AG20443 (cell line): ENCODE results near the gene ALPP.
"Not testable (repeated sequence)": the region's sequence is repeated elsewhere in the genome, so short reads cannot be mapped to it uniquely, and the experiment has no call there.

ENCODE experiments used
- DNase-seq: peaks from one replicate; pipeline ENCODE4 v3.0.0; 2012; ENCODE audit warnings: low spot score, mixed read lengths

The ALPP gene

DNA sequence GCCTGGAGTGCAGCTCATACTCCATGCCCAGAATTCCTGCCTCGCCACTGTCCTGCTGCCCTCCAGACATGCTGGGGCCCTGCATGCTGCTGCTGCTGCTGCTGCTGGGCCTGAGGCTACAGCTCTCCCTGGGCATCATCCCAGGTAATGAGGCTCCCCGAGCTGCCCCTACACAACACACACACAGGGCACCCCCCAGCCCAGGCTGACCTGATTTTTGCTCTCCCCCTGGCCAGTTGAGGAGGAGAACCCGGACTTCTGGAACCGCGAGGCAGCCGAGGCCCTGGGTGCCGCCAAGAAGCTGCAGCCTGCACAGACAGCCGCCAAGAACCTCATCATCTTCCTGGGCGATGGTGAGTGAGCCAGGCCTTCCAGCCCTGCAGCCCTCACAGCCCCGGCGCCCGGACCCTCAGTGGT, at the start of gene ALPP:
TSS of gene ALPP (plus strand) at position 17 of the 417 bp plus-strand sequence. CDS start at position 69, 52 bp downstream.
- DNase-seq: peak; percentile 7

DNA sequence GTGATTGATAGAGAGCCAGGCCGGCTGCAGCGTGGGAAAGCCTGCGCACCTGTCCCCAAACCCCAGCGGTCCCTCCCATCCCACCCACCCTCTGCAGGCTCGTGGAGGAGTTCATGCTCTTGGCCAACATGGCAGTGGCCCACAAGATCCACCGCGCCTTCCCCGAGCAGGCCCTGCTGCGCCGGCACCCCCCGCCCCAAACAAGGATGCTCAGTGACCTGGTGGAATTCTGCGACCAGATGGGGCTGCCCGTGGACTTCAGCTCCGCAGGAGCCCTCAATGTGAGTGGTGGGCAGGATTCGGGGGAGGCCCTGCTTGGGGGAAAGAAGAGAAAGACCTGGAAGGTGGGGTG, 48.9 kb upstream of the ALPP start:
- DNase-seq: no peak

DNA sequence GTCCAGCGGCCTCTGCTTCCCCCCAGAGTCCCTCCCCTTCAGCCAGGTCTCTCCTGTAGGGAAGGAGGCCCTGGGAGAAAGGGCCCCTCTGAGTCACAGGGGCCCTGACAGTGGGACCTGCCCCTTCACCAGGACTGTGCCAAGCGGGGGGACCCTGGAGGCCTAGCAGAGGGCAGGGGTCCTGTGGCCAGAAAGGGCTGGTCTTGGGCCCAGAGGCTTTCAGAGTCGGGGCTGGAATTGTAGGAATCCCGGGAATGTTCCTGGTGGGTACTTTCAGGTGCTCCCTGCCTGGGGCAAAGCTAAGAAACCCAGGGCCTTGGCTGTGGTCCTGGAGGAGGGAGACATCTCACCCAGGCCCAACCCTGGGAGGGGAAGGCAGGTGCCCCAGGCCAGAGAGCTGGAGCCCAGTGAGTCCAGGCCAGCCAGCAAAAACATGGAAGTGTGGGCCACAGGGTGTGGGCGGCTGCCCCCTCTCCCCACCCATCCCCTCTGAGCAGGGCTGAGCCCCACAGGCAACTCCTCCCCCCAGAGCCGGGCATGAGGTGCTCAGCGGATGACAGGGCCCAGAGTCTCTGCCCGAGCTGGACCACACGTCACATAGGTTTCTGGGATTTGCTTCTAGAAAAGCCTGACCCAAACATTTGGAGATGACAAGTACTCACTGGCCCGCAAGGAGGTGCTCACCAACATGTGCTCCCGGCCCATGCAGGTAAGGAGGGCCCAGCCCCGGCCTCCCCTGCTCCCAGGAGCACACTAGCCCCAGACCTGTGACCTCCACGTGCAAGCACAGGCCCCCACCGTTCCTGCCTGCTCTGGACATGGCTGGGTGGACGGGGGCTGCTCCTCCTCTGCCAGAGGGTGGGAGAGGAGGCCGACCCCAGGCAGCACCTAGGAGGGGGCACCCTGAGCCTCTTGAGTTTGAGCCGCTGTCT, 48.2 kb upstream of the ALPP start:
- DNase-seq: no peak

DNA sequence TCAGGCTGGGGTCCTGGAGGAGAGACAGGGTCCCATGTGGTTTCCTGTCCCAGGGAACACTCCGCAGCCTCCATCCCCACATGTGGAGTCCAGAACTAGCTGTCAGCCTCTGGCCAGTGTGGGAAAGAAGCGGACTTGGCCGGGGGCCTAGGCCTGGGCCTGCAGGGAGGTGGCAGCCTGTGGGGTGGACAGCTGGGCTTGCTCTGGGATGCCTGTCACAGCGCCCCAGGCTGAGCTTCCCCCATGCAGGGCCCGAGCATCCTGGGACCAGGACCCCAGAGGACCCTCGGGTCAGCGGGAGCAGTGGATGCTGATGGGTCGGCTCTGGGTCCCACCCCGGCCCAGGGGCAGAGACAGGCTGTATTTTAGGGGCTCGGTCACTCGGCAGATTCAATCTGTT, 47.5 kb upstream of the ALPP start:
- not testable (repeated sequence) for DNase-seq

DNA sequence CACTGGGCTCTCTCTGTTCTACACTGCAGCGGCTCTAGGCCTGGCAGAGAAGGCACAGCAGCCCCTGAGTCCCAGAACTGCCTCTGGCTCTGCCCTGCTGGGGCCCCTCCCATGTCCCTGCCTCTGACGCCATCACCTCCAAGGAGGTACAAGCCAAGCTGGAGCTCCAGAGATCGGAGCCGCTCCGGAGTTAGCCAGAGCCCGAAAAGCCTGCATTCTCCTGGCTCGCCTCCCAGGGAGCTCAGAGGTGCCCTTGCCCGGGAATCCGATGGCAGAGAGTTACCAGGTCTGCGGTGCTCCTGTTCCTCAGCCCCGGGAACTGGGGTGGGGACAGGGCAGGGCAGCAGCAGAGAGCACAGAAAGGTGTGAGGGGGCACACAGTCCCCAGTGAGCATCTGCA, 46.9 kb upstream of the ALPP start:
- DNase-seq: not testable (repeated sequence)

DNA sequence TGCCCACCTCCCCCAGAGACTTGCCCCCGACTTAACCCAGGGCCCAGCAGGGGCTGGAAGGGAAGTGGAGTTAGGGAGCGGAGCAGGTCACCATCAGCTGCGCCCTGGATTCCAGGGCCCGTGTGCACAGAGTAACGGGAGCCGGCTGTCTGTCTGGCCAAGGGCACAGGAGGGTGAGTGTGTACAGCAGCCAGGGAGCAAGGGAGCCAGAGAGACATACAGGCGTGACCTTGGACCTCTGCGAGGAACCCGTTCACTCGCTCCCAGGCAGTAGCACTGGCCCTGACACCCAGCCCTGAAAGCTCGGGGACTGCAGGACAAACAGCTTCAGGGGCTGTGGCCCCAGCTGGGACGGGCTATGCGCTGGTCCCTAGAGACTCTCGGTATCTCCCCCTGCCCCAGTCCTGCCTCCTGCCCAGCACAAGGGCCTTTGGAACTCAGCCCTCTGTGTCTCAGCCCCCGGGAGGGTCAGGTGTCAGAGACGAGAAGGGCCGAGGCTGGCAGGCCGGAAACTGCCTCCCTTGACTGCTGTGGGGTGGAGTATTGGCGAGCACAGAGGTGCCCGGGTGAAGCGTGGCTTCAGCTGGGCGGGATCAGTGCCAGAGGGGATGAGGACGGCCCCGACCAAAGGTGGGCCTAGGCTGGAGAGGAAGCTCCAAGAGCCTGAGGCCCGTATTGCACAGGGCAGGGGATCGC, 46.2 kb upstream of the ALPP start:
- DNase-seq: not testable (repeated sequence)

DNA sequence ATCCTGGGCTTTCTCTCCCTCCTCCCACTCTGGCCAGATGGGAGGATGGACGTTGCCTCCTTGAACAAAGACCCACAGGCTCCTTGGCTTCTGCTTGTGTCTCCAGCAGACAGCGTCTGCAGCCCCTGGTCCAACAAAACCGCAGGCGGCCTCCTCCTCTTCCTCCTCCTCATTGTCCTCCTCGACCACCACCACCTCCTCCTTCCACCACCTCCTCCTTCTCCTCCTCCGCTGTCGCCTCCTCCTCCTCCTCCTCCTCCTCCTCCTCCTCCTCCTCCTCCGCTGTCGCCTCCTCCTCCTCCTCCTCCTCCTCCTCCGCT, 45.7 kb upstream of the ALPP start:
- DNase-seq: no peak

DNA sequence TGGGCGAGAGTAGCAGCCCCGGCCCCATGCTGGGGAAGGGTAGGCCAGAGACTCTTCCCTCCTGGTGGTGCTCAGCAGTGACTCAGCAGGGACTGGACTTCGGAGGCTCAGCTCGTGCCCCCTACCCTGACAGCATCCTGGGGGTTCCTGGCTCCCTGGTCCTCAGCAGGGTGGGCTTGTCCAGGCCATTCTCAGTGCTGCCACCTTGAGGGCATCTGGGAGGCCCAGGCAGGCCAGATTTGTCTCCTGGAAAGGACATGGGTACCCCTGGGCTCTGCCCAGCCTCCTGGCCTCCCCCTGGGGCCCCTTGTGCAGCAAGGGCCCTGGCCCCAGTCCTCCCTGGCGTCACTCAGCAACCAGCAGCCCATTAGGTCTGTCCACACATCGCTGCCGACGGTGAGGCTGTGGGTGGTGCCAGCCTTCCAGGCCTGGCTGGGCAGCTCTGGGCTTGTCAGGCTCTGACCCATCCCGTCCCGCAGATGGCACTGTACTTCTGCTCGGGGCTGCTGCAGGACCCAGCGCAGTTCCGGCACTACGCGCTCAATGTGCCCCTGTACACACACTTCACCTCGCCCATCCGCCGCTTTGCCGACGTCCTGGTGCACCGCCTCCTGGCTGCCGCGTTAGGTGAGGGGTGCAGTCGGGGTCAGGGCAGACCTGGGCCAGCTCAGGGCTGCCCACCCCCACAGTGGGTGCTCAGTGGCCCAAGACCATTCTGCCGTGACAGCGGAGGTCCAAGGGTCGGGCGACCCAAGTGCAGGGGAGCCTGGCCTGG, 45.0 kb upstream of the ALPP start:
- DNase-seq: no peak

DNA sequence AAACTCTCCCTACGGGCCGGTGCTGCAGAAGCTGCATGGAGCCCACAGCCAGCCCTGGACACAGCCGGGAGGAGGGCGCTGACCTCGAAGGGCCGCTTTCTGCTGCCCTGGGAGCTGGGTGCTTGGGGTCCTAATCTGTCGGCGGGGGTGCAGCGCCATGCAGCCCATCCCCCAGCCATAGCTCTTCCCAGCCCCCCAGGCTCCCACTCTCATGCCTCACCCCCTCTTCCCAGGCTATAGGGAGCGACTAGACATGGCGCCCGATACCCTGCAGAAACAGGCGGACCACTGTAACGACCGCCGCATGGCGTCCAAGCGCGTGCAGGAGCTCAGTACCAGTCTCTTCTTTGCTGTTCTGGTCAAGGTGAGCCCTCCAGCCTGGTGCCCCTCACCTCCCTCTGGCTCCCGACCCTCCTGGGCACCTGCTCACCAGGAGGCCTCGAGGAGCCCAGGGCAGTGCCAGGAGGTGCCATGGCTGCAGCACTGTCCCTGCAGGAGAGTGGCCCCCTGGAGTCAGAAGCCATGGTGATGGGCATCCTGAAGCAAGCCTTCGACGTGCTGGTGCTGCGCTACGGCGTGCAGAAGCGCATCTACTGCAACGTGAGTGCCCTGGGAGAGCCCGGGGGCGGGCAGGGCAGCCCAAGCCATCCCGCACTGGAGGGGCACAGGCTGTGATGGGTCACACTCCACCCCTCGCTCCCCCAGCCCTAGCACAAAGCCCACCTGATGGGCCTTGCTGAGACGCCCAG, 44.2 kb upstream of the ALPP start:
- DNase-seq: not testable (repeated sequence)

DNA sequence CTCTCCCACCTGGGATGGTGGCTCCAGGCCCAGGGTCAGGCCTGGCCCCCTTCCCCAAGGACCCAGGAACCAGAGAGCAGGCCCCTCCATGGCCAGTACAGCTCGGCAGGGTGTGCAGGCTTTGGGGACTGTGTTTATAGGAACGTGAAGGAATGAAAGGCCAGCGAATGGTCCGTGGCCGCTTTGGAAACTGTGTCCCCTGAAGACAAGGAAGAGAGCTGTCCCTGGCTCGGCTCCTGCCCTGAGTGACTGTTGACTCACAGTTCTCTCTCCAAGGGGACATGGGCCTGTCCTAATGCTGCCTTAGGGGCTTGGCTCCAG, 43.7 kb upstream of the ALPP start:
- not testable (repeated sequence) for DNase-seq

DNA sequence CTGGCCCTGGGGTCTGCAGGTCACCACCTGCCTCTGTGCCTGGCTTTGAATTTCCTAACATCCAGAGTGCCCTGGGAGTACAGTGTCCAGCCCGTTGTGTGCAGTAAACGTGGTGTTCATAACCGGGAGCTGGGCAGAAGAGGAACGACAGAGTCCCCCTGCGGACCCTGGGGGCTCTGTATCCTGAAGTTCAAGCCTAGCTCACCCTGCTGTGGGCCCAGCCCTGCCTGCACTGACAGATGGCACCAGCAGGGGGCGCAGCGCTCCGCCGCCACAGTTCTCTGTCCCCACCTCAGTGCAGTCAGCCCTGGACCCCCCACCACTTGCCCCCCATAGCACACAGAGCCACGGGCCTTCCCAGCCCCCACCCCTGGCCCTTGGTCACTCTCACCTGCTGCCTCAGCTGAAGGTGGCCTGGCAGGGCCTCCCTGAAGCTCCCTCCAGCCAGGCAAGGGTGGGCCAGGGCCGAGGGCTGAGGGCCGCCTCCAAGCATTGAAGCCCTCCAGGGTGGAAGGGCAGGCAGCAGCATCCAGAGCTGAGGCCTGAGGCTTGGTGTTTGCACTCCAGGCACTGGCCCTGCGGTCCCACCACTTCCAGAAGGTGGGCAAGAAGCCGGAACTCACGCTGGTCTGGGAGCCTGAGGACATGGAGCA, 43.2 kb upstream of the ALPP start:
- DNase-seq: not testable (repeated sequence)

DNA sequence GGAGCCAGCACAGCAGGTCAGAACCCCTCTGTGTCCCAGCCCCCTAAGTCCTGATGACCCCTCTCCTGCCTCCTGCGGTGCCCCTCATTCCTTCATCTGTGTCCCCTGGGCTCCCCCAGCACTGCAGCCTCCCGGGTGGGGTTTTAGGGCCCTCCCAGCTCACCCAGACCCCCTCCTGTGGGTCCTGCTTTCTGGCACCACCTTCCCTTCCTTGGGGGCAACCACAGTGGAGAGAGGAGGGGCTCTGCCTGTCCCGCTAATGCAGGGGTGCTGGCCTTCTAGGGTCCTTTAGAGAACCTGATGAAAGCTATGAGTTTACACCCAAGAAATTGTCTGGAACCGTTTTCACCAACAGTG, 42.7 kb upstream of the ALPP start:
- DNase-seq: no peak

DNA sequence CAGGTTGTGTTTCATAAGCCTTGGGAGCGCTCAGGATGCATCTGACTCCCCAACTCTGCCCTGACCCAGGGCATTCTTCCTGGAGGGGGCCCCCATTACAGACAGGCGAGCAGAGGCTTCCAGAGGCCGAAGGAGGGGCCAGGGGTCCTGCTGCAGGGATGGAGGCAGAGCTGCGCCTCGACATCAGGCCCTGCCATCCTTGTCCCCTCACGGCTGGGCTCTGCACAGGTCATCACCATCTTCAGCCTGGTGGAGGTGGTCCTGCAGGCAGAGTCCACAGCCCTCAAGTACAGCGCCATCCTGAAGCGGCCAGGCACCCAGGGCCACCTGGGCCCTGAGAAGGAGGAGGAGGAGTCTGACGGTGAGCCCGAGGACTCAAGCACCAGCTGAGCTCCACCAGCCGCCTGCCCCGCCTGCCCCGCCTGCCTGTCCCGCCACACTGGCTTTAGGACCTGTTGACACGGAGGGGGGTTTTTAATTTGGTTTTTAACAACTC, 42.3 kb upstream of the ALPP start:
- DNase-seq: no peak

DNA sequence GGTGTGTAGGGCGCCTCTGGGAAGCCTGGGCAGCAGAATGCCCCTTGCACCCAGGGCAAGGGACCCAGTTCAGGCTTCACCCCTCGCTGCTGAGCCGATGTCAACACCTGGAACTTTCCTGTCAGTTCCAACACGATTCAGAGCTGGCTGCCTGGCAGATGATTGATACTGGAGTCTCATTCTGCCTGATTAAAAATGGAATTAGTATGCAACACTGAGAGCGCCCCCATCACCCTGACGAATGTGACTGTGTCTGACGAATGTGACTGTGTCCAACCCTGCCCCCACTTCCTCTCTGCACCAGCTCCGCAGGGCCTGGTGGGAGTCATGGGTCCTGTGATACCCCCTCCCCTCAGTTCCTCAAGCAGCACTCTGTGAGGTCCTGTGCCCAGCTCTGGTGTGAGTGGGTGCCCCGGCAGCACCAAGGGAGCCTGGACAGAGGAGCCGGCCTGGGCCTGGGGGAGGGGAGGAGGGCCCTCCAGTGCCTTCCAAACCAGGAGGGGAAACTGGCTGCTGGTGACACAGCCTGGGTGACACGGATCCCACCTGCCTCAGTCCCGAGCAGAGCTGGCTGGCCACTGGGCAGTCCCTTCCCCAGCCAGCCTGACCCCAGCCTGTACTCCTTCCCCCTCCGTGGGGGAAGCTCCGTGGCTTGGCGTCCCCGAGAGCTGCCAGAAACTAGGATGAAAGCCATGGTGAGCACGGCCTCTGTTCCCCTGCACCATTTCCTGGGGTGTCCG, 41.4 kb upstream of the ALPP start:
- DNase-seq: no peak

DNA sequence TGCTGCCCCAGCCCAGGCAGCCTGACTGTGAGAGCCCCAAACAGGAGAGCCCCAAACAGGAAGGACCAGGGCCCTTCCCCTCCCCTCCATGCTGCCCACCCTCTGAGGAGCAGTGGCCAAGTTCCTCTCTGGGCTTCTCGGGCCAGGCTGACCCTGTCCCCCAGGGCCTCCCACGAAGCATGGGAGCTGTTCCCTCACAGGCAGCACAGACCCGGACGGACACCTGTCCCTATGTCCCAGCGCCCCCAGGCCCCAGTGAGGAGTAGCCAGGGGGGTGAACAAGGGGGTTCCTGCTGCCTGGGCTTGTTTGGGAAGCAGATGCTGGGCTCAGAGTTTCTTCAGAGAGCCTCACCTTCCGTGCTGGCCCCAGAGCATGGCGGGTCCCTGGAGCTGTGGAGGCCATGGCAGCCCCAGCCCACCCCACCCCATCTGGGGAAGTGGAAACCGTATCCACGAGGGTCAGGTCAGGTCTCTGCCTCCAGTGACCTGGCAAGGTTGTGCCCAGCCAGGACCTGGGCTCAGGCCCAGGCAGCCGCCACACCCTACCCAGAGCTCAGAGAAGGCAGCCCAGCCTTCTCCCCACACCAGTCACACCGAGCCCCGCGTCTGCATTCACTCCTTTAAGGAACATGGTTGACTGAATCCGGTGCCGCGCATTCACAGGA, 40.3 kb upstream of the ALPP start:
- not testable (repeated sequence) for DNase-seq

DNA sequence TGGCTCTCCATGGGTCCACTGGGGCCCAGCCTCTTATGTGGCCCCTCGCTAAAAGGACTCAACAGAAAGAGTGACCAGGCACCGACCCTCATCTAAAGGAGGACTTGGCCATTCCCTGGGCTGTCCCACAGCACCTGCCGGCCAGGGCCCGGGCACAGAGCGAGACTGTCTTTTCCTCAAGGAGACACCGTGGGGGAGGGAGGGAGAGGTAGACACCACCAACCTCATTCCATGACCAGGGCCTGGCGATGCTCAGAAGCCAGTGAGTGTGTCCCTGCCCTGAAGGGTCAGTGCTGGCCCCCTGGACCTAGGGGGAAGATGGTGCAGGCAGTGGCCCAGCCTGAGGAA, 39.8 kb upstream of the ALPP start:
- DNase-seq: no peak

DNA sequence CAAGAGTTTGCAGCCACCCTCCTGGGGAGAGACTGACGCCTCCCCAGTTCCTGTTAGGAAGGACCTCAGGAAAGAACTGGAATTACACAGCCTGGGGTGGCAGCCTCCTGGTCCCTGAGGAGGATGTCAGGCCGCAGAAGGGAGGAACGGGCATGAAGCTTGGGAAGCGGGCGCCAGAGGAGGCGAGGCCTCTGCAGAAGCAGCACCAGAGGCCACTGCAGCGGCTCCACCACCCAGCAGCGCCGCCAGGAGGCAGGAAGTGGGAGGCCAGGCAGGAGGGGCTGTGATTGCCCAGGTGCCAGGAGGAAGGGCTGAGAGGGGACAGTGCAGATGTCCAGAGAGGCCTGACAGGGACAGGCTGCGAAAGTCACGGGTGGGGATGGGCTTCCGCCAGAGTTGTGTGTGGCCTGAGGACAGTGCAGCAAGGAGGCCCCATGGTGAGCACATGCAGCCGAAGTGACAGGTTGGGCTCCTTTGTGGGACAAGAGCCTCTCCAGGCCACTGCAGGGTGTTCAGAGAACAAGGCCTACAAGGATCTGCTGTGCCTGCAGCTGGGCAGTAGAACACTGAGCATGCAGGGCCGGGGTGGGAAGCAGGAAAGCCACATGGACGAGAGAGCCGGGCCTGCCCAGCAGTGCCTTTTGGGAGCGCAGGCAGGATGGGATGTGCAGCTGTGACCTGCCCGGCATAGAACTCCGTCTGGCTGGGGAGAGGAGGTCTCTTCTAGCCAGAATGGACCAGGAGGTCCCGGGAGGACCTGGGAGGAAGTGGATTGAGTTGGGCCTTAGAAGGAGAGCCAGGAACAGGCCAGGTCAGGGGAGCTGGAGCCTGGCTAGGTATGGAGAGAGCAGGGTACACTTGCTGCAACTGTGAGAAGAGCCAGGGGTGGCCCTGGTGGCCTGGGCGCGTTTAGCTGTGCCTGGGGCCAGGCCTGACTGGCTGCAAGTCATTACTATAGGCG, 39.1 kb upstream of the ALPP start:
- DNase-seq: no peak

DNA sequence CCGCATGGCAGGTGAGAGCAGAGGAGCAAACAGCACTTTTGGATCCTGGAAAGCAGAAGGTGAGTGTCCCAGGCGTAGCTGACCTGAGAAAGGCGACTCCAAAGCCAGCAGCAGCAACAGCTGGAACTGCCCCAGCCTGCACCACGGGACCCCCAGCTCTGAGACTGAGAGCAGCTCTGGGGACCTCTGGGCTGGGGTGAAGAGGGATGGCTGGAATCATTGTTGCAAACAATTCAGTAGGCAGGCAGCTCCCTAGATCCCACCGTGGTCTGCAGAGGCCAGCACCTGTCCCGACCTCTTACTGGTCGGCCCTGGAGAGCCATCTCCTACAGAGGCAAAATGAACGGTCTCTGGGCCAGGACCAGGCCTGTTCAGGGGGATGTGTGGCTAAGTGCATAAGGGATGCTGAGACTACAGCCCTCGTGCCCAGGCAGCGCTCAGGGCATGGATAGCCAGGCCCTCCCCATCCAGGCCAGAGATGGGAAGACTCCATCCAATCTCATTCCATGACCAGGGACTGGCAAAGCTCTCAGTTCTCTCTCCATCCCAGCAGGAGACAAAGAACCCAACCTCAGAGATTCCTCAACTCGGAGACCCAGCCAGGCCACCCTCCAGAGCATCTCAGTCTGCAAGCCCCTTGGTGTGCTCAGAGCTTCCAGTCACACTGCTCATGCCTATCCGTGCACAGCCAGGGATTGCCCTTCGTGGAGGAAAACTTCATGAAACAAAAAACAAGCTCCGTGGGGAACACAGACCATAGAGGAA, 38.2 kb upstream of the ALPP start:
- DNase-seq: no peak
